A673 (cell line): ENCODE data around the gene PDGFRB.

ENCODE experiments used
- EZH2 ChIP-seq: fragments of 200-600 bp; sonication (generic); IDR thresholded peaks from 2 replicates; pipeline ENCODE4 v1.6.1; 2017; ENCODE audit warnings: borderline replicate concordance, low read depth, mild to moderate bottlenecking, mixed read lengths, antibody characterized with exemption, low read length; ENCODE audit not compliant: poor library complexity, severe bottlenecking
- TF ChIP-seq, protein P1 (sequence below): fragments of 300-800, 200-600 bp; sonication (generic); conservative IDR thresholded peaks from 2 replicates; pipeline ENCODE4 v1.5.1; 2017; ENCODE audit warnings: low read depth, mild to moderate bottlenecking, antibody characterized with exemption, low read length, moderate library complexity, mixed read lengths

DNA sequence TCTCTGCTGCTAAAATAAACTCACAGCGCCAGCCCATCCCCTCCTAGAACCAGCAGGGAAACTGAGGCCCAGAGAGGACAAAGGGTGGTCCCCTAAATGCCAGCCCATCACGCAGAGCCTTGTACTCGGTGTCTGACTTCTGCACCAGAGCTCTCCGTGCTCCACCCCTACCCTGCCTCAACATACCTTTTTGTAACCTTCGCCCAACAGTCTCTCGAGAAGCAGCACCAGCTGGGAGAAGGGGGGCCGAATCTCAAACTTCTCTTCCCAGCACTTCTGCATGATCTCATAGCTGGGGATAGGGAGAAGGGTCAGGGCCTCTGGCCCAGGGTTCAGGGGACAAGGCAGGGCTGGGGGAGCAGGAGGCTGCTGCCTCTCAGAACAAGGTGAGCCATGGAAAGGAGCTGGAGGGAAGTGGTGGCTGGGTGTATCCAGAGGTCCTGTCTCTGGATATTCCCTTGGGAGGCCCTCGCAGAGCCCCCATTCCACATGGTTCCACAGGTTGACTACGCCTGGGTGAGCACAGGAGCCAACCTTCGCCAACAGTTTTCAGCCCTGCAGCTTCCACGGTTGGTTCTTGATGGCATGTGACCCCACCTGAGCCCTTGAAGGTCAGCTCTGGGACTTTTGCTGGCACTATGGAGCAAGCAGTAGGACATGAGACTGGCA is 37.0 kb downstream of the PDGFRB start:
- TF ChIP-seq, protein P1, sequence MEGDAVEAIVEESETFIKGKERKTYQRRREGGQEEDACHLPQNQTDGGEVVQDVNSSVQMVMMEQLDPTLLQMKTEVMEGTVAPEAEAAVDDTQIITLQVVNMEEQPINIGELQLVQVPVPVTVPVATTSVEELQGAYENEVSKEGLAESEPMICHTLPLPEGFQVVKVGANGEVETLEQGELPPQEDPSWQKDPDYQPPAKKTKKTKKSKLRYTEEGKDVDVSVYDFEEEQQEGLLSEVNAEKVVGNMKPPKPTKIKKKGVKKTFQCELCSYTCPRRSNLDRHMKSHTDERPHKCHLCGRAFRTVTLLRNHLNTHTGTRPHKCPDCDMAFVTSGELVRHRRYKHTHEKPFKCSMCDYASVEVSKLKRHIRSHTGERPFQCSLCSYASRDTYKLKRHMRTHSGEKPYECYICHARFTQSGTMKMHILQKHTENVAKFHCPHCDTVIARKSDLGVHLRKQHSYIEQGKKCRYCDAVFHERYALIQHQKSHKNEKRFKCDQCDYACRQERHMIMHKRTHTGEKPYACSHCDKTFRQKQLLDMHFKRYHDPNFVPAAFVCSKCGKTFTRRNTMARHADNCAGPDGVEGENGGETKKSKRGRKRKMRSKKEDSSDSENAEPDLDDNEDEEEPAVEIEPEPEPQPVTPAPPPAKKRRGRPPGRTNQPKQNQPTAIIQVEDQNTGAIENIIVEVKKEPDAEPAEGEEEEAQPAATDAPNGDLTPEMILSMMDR = no peak
- TF ChIP-seq EZH2 = no peak
